ENCODE measurements around the gene CLEC3B.

DNA sequence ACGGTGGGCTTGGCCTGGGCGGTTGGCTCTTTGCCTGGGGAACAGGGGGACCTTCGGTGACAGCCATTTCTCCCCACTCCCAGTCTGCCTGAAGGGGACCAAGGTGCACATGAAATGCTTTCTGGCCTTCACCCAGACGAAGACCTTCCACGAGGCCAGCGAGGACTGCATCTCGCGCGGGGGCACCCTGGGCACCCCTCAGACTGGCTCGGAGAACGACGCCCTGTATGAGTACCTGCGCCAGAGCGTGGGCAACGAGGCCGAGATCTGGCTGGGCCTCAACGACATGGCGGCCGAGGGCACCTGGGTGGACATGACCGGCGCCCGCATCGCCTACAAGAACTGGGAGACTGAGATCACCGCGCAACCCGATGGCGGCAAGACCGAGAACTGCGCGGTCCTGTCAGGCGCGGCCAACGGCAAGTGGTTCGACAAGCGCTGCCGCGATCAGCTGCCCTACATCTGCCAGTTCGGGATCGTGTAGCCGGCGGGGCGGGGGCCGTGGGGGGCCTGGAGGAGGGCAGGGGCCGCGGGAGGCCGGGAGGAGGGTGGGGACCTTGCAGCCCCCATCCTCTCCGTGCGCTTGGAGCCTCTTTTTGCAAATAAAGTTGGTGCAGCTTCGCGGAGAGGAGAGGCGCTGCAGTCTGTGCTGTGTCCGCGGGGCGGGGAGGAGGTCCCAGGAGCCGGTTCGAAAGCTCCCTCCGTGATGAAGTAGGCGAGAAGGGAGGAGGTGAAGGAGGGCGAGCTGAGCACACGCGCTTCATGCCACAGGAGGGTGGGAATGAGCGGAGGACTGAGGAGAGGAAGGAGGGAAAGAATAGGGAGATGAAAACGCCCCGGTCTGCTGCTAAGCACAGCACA is 9.6 kb downstream of the CLEC3B start:
- TF ChIP-seq, protein P1, sequence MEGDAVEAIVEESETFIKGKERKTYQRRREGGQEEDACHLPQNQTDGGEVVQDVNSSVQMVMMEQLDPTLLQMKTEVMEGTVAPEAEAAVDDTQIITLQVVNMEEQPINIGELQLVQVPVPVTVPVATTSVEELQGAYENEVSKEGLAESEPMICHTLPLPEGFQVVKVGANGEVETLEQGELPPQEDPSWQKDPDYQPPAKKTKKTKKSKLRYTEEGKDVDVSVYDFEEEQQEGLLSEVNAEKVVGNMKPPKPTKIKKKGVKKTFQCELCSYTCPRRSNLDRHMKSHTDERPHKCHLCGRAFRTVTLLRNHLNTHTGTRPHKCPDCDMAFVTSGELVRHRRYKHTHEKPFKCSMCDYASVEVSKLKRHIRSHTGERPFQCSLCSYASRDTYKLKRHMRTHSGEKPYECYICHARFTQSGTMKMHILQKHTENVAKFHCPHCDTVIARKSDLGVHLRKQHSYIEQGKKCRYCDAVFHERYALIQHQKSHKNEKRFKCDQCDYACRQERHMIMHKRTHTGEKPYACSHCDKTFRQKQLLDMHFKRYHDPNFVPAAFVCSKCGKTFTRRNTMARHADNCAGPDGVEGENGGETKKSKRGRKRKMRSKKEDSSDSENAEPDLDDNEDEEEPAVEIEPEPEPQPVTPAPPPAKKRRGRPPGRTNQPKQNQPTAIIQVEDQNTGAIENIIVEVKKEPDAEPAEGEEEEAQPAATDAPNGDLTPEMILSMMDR (IDR thresholded peaks at IDR 0.05), result no peak
- TF ChIP-seq POLR2A (IDR thresholded peaks at IDR 0.05), result no peak
